Keratinocyte (primary cell): ENCODE measurements around the gene NKD1. TPM values are rescaled to one million over a fixed set of nuclear protein-coding genes. Genes with fewer than 3 reads are reported as not detected.

Experiments used
- DNase-seq: peaks from one replicate; pipeline ENCODE4 v3.0.0-alpha.2; 2011; ENCODE audit warnings: low read depth, missing footprints, low spot score
- FAIRE-seq: peaks from 2 replicates; lab custom pipeline; 2011; peaks lifted over from hg19 to GRCh38; lab: Jason Lieb, UNC
- H2AFZ ChIP-seq: 2 replicates; pipeline ENCODE4 v1.6.0; 2012; ENCODE audit warnings: low read length, control low read depth, inconsistent platforms; ENCODE audit not compliant: control insufficient read depth
- H3K27ac ChIP-seq: 2 replicates; pipeline ENCODE4 v1.5.1; 2011; ENCODE audit warnings: low read length; ENCODE audit not compliant: control insufficient read depth, insufficient read depth
- H3K27me3 ChIP-seq: 3 replicates; pipeline ENCODE4 v1.6.0; 2011; ENCODE audit warnings: low read length; ENCODE audit not compliant: control insufficient read depth, insufficient read depth; ENCODE audit errors: extremely low read depth
- H3K36me3 ChIP-seq, 2 experiments: 2 replicates in 1 of 2; 3 replicates in 1 of 2; pipeline ENCODE4 v1.5.1; 2011; ENCODE audit warnings: low read length in 2 of 2, mild to moderate bottlenecking in 1 of 2; ENCODE audit not compliant: control insufficient read depth in 2 of 2, insufficient read depth in 2 of 2; ENCODE audit errors: extremely low read depth in 1 of 2
- H3K4me1 ChIP-seq: 3 replicates; pipeline ENCODE4 v1.5.1; 2011; ENCODE audit warnings: low read length; ENCODE audit not compliant: control insufficient read depth, insufficient read depth; ENCODE audit errors: extremely low read depth
- H3K4me2 ChIP-seq: 3 replicates; pipeline ENCODE4 v1.6.0; 2011; ENCODE audit warnings: low read depth, low read length; ENCODE audit not compliant: control insufficient read depth, insufficient read depth; ENCODE audit errors: extremely low read depth
- H3K4me3 ChIP-seq, 3 experiments: fragments of 200-600 bp in 1 of 3; sonication (generic) in 1 of 3; 2 replicates in 2 of 3; 3 replicates in 1 of 3; pipeline ENCODE4 v1.5.1; 2011 to 2016; ENCODE audit warnings: low read length in 3 of 3, mild to moderate bottlenecking in 3 of 3, control low read depth in 2 of 3, inconsistent platforms in 1 of 3, low read depth in 1 of 3, mixed read lengths in 1 of 3, mixed run types in 1 of 3, moderate library complexity in 1 of 3; ENCODE audit not compliant: control insufficient read depth in 2 of 3, insufficient read depth in 2 of 3; ENCODE audit errors: extremely low read depth in 1 of 3
- H3K79me2 ChIP-seq: 2 replicates; pipeline ENCODE4 v1.6.0; 2012; ENCODE audit warnings: low read length; ENCODE audit not compliant: control insufficient read depth, insufficient read depth
- H3K9ac ChIP-seq: 3 replicates; pipeline ENCODE4 v1.6.0; 2011; ENCODE audit warnings: low read length; ENCODE audit not compliant: control insufficient read depth, insufficient read depth; ENCODE audit errors: extremely low read depth
- H3K9me1 ChIP-seq: 3 replicates; pipeline ENCODE4 v1.6.0; 2011; ENCODE audit warnings: low read length; ENCODE audit not compliant: control insufficient read depth, insufficient read depth; ENCODE audit errors: extremely low read depth
- H3K9me3 ChIP-seq: 2 replicates; pipeline ENCODE4 v1.5.1; 2012; ENCODE audit warnings: low read depth, low read length; ENCODE audit not compliant: control insufficient read depth
- H4K20me1 ChIP-seq: 3 replicates; pipeline ENCODE4 v1.6.0; 2011; ENCODE audit warnings: low read length; ENCODE audit not compliant: control insufficient read depth, insufficient read depth; ENCODE audit errors: extremely low read depth
- EZH2 ChIP-seq: IDR thresholded peaks from one replicate; pipeline ENCODE4 v1.6.1; 2012; ENCODE audit warnings: inconsistent platforms, mild to moderate bottlenecking, low read length, moderate library complexity
- dilution Hi-C: fragments of 300-500 bp; cut with MboI; formaldehyde crosslinking; loops from one replicate; pipeline ENCODE4 v1.7.0; 2020; ENCODE audit warnings: low sequenced_read_pairs; ENCODE audit not compliant: extremely low pct_ligation_motif_present
- polyA plus RNA-seq, 5 experiments: library from polyadenylated mRNA; depleted of rRNA in 3 of 5; stranded (reverse) in 3 of 5; stranded (forward) in 1 of 5; unstranded in 1 of 5; fragments of >200 nt; gene quantifications; 1 replicate in 1 of 5; 2 replicates in 3 of 5; 3 replicates in 1 of 5; pipeline versions ENCODE4 v1.2.1 to v1.2.3, GENCODE V29; 2011 to 2012; ENCODE audit warnings: missing spikeins in 2 of 5, low read depth in 1 of 5, low replicate concordance in 1 of 5
- TF ChIP-seq, protein P1 (sequence below), 3 experiments: IDR thresholded peaks in 1 of 3; conservative IDR thresholded peaks in 1 of 3; optimal IDR thresholded peaks in 1 of 3; 2 replicates in 2 of 3; 3 replicates in 1 of 3; pipeline versions ENCODE3 to v1.5.1; 2011; ENCODE audit warnings: low read length in 3 of 3, mild to moderate bottlenecking in 3 of 3, moderate library complexity in 2 of 3, control low read depth in 1 of 3, inconsistent platforms in 1 of 3; ENCODE audit not compliant: insufficient read depth in 2 of 3; ENCODE audit errors: extremely low read depth in 1 of 3

The NKD1 gene
- polyA plus RNA-seq, 1 donor (not counting 4 experiments of a cell fraction or from before 2014, with no cell fraction given) = 0.62 TPM

DNA sequence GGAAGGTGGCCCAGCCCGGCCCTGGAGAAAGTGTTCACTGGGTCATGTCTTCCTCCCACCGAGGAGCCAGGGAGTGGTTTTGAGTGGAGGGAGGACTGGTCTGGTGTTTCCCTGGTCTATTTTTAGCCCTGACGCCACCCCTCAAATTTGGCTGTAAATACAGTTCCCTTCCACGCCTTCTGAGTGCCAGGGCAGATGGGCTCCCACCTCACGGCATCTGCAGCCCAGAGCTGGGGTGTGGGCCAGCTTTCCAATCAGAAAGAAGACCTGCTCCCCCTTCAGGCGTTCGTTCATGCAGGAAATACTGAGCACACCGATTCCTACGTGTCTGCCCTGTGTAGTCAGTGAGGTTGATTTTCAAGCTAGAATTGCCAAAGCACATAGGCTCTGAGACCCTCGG lies 79.2 kb downstream of the NKD1 start:
- no peaks in the 10 kb centered on the region for H3K9me1 ChIP-seq
- no peak overlapping the region for H3K27ac ChIP-seq
- H3K9ac ChIP-seq = no peak overlapping the region
- no peaks in the 10 kb centered on the region for H3K79me2 ChIP-seq
- no peaks in the 10 kb centered on the region for H3K9me3 ChIP-seq
- no peaks in the 10 kb centered on the region for H3K27me3 ChIP-seq
- no peak overlapping the region for H3K4me2 ChIP-seq
- H3K4me1 ChIP-seq = no peaks in the 10 kb centered on the region
- no peaks in the 10 kb centered on the region for H3K36me3 ChIP-seq
- no peak overlapping the region for H3K4me3 ChIP-seq
- dilution Hi-C loops = no loop called here
- FAIRE-seq (peak; percentile 34), DNase-seq (no peak)
- no peak overlapping the region for H2AFZ ChIP-seq
- TF ChIP-seq, protein P1, sequence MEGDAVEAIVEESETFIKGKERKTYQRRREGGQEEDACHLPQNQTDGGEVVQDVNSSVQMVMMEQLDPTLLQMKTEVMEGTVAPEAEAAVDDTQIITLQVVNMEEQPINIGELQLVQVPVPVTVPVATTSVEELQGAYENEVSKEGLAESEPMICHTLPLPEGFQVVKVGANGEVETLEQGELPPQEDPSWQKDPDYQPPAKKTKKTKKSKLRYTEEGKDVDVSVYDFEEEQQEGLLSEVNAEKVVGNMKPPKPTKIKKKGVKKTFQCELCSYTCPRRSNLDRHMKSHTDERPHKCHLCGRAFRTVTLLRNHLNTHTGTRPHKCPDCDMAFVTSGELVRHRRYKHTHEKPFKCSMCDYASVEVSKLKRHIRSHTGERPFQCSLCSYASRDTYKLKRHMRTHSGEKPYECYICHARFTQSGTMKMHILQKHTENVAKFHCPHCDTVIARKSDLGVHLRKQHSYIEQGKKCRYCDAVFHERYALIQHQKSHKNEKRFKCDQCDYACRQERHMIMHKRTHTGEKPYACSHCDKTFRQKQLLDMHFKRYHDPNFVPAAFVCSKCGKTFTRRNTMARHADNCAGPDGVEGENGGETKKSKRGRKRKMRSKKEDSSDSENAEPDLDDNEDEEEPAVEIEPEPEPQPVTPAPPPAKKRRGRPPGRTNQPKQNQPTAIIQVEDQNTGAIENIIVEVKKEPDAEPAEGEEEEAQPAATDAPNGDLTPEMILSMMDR (optimal IDR thresholded peaks at IDR 0.05 in 1 of 3, IDR thresholded peaks at IDR 0.05 in 1 of 3, conservative IDR thresholded peaks at IDR 0.05 in 1 of 3; ENCODE audit: extremely low read depth in 1 of 3, insufficient read depth in 2 of 3, low read length in 3 of 3) = peak; percentile 22 to 50 (median 48)
- TF ChIP-seq EZH2 = no peak
- H4K20me1 ChIP-seq = no peaks in the 10 kb centered on the region

DNA sequence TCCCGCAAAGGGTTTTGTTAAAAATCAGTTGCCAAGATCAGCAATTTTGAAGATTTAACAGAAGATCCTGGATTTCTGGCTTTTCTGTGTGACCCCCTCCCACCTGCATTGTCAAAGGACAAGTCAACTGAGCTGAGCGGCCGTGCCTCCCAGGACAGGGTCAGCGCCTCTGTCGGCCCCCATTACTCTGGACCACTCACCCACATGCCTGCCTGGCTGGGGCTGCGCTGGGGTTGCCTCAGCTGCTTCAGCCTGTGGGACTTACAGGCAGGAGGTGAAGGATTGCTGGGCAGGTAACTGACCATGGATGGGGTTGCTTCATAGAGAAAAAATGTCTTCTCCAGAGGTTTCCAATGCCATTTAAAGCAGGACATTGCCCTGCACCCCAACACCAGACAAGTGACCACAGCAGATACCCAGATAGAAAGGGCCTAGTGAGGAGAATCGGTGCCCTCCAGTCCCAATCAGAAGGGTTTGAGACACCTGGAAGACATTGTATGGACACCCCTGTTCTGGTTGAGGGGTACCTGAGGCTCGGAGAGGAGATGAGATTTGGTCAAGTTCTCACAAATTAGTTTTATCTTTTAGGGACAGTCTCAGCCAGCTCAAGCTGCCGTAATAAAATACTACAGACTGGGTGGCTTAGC lies 80.1 kb downstream of the NKD1 start:
- H3K27me3 ChIP-seq = no peaks in the 10 kb centered on the region
- H3K9ac ChIP-seq = no peak overlapping the region
- H3K9me1 ChIP-seq = no peaks in the 10 kb centered on the region
- H3K4me2 ChIP-seq = no peak overlapping the region
- no peak overlapping the region for H3K4me3 ChIP-seq
- no peaks in the 10 kb centered on the region for H3K4me1 ChIP-seq
- no peak overlapping the region for H3K27ac ChIP-seq
- H4K20me1 ChIP-seq = no peaks in the 10 kb centered on the region
- no peak overlapping the region for H2AFZ ChIP-seq
- no peak for DNase-seq
- no peaks in the 10 kb centered on the region for H3K79me2 ChIP-seq
- dilution Hi-C loops = no loop called here
- no peak for TF ChIP-seq EZH2
- TF ChIP-seq, protein P1 (optimal IDR thresholded peaks at IDR 0.05 in 1 of 3, IDR thresholded peaks at IDR 0.05 in 1 of 3, conservative IDR thresholded peaks at IDR 0.05 in 1 of 3; ENCODE audit: extremely low read depth in 1 of 3, insufficient read depth in 2 of 3, low read length in 3 of 3) = no peak
- H3K9me3 ChIP-seq = no peaks in the 10 kb centered on the region
- no peaks in the 10 kb centered on the region for H3K36me3 ChIP-seq
- FAIRE-seq = no peak
